HEK293 (cell line): ENCODE results near the gene GALNTL6.

Experiments
- CTCF ChIA-PET: fragments of 350-600 bp; formaldehyde crosslinking; extraction: SDS; loops from one replicate; lab custom pipeline; 2021; ENCODE audit warnings: antibody characterized with exemption; lab: Yijun Ruan, JAX
- POLR2A ChIA-PET: fragments of 300-600 bp; formaldehyde crosslinking; extraction: SDS; loops from one replicate; lab custom pipeline; 2020; ENCODE audit warnings: antibody characterized with exemption, inconsistent platforms; lab: Yijun Ruan, JAX
- H3K27ac ChIP-seq: fragments of 200-500 bp; sonication (Bioruptor generic); 2 replicates; pipeline ENCODE4 v1.5.1; 2014; ENCODE audit warnings: low read depth, low read length, control low read depth, inconsistent platforms; ENCODE audit errors: extremely low read depth
- H3K36me3 ChIP-seq, 2 experiments: fragments of 200-500 bp in 1 of 2; sonication (Bioruptor generic) in 1 of 2; 1 replicate in 1 of 2; 2 replicates in 1 of 2; pipeline ENCODE4 v1.5.1; 2014 to 2017; ENCODE audit warnings: inconsistent platforms in 2 of 2, low read length in 2 of 2; ENCODE audit not compliant: control insufficient read depth in 2 of 2, insufficient read depth in 1 of 2
- H3K4me1 ChIP-seq: fragments of 200-500 bp; sonication (Bioruptor generic); 2 replicates; pipeline ENCODE4 v1.5.1; 2014; ENCODE audit warnings: mild to moderate bottlenecking, low read length, inconsistent platforms; ENCODE audit not compliant: control insufficient read depth, insufficient read depth
- H3K4me3 ChIP-seq: 2 replicates; pipeline ENCODE4 v1.5.1; 2011; ENCODE audit warnings: low read depth, mild to moderate bottlenecking, control low read depth, low read length, moderate library complexity
- H3K9me3 ChIP-seq: fragments of 200-500 bp; sonication (Bioruptor generic); 2 replicates; pipeline ENCODE4 v1.5.1; 2014; ENCODE audit warnings: low read depth, low read length, inconsistent platforms; ENCODE audit not compliant: control insufficient read depth, insufficient read depth
- GLIS1 ChIP-seq: fragments of 450-650 bp; formaldehyde crosslinking; IDR thresholded peaks from 2 replicates; pipeline ENCODE4 v1.5.1; 2016; ENCODE audit warnings: missing biosample characterization, missing genetic modification characterization
- YY2 ChIP-seq: fragments of 450-650 bp; formaldehyde crosslinking; IDR thresholded peaks from 2 replicates; pipeline ENCODE4 v1.5.1; 2016; ENCODE audit warnings: missing biosample characterization, missing genetic modification characterization
- ZFHX2 ChIP-seq: fragments of 450-650 bp; formaldehyde crosslinking; conservative IDR thresholded peaks from 2 replicates; pipeline ENCODE4 v1.5.1; 2016; ENCODE audit warnings: missing biosample characterization, missing genetic modification characterization
- ZFP41 ChIP-seq: fragments of 450-650 bp; formaldehyde crosslinking; IDR thresholded peaks from 2 replicates; pipeline ENCODE4 v1.5.1; 2016; ENCODE audit warnings: missing biosample characterization, missing genetic modification characterization, borderline replicate concordance
- ZNF155 ChIP-seq: fragments of 450-650 bp; formaldehyde crosslinking; IDR thresholded peaks from 2 replicates; pipeline ENCODE4 v1.5.1; 2016; ENCODE audit warnings: missing biosample characterization, missing genetic modification characterization
- ZNF16 ChIP-seq: fragments of 450-650 bp; formaldehyde crosslinking; IDR thresholded peaks from 2 replicates; pipeline ENCODE4 v1.5.1; 2016; ENCODE audit warnings: low read depth, missing biosample characterization, missing genetic modification characterization
- ZNF202 ChIP-seq: fragments of 450-650 bp; formaldehyde crosslinking; IDR thresholded peaks from 2 replicates; pipeline ENCODE4 v1.5.1; 2016; ENCODE audit warnings: missing biosample characterization, missing genetic modification characterization, borderline replicate concordance
- ZNF404 ChIP-seq: fragments of 450-650 bp; formaldehyde crosslinking; IDR thresholded peaks from 2 replicates; pipeline ENCODE4 v1.5.1; 2017; ENCODE audit warnings: missing biosample characterization, missing genetic modification characterization
- ZNF514 ChIP-seq: fragments of 450-650 bp; formaldehyde crosslinking; IDR thresholded peaks from 2 replicates; pipeline ENCODE4 v1.5.1; 2016; ENCODE audit warnings: missing biosample characterization, missing genetic modification characterization
- ZNF621 ChIP-seq: fragments of 450-650 bp; formaldehyde crosslinking; IDR thresholded peaks from 2 replicates; pipeline ENCODE4 v1.5.1; 2017; ENCODE audit warnings: missing biosample characterization, missing genetic modification characterization
- ZNF701 ChIP-seq: fragments of 450-650 bp; formaldehyde crosslinking; IDR thresholded peaks from 2 replicates; pipeline ENCODE4 v1.5.1; 2016; ENCODE audit warnings: missing biosample characterization, missing genetic modification characterization
- TF ChIP-seq, protein P1 (sequence below): fragments of 450-650 bp; formaldehyde crosslinking; IDR thresholded peaks from 2 replicates; pipeline ENCODE4 v1.5.1; 2017; ENCODE audit warnings: missing biosample characterization, missing genetic modification characterization
- TF ChIP-seq, protein P2 (sequence below): fragments of 450-650 bp; formaldehyde crosslinking; IDR thresholded peaks from 2 replicates; pipeline ENCODE4 v1.5.1; 2016; ENCODE audit warnings: missing biosample characterization, missing genetic modification characterization
- TF ChIP-seq, protein P3 (sequence below): fragments of 450-650 bp; formaldehyde crosslinking; IDR thresholded peaks from 2 replicates; pipeline ENCODE4 v1.5.1; 2016; ENCODE audit warnings: missing biosample characterization, missing genetic modification characterization, borderline replicate concordance
- TF ChIP-seq, protein P4 (sequence below): fragments of 450-650 bp; formaldehyde crosslinking; IDR thresholded peaks from 2 replicates; pipeline ENCODE4 v1.5.1; 2016; ENCODE audit warnings: missing biosample characterization, missing genetic modification characterization
- TF ChIP-seq, protein P5 (sequence below): fragments of 450-650 bp; formaldehyde crosslinking; conservative IDR thresholded peaks from 2 replicates; pipeline ENCODE4 v1.5.1; 2016; ENCODE audit warnings: low read depth, missing biosample characterization, missing genetic modification characterization

The GALNTL6 gene

DNA sequence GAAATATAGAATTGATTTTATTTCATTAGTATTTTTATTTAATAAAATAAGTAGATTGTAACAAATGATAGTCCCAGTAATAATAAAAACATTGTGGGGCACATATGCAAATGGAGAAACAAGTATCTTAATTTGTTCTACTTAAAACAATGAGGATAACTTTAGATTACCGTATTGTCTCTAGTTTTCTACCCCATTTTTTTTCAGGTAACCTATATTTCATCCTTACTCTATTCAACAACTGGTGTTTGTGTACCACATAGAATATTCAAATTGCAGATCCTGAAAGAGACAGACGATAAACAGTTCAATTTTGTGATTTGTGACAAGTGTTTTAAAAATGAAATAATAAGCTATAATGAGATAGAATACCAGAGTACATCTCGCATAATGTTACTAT is 671.8 kb downstream of the GALNTL6 start (continued):
- no peak for TF ChIP-seq ZFHX2 (tag by site-specific recombination)
- TF ChIP-seq, protein P1, sequence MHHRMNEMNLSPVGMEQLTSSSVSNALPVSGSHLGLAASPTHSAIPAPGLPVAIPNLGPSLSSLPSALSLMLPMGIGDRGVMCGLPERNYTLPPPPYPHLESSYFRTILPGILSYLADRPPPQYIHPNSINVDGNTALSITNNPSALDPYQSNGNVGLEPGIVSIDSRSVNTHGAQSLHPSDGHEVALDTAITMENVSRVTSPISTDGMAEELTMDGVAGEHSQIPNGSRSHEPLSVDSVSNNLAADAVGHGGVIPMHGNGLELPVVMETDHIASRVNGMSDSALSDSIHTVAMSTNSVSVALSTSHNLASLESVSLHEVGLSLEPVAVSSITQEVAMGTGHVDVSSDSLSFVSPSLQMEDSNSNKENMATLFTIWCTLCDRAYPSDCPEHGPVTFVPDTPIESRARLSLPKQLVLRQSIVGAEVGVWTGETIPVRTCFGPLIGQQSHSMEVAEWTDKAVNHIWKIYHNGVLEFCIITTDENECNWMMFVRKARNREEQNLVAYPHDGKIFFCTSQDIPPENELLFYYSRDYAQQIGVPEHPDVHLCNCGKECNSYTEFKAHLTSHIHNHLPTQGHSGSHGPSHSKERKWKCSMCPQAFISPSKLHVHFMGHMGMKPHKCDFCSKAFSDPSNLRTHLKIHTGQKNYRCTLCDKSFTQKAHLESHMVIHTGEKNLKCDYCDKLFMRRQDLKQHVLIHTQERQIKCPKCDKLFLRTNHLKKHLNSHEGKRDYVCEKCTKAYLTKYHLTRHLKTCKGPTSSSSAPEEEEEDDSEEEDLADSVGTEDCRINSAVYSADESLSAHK (tag by site-specific recombination): no peak
- no peak for TF ChIP-seq ZNF404 (tag by site-specific recombination)
- TF ChIP-seq ZNF16 (tag by site-specific recombination): no peak
- TF ChIP-seq, protein P2, sequence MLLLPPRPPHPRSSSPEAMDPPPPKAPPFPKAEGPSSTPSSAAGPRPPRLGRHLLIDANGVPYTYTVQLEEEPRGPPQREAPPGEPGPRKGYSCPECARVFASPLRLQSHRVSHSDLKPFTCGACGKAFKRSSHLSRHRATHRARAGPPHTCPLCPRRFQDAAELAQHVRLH (tag by site-specific recombination): no peak

DNA sequence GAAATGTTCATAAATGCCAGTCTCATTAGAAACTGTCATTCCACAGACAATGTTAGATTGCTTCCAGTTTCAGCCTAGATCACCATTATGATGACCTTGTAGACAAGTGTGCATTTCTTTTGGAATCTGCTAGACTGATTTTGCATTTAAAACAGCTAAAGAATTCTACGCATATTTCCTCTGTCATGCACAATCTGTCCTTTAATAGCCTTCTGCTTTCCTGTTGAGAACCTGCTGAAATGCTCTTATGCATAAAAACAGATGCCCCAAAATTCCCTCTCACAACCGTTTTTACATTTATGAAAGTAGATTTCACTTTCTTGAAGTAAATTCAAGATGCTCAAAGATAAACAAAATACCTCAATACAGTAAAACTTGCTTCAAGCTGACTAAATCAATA is 673.3 kb downstream of the GALNTL6 start:
- no peaks in the 10 kb centered on the region for H3K4me1 ChIP-seq
- TF ChIP-seq ZNF202 (no peak), GLIS1 (tag by site-specific recombination) (no peak)
- no peaks in the 10 kb centered on the region for H3K36me3 ChIP-seq
- H3K27ac ChIP-seq: no peak overlapping the region
- CTCF ChIA-PET: no interaction called here
- POLR2A ChIA-PET: no interaction called here
- no peak overlapping the region for H3K4me3 ChIP-seq
- H3K9me3 ChIP-seq: no peaks in the 10 kb centered on the region

DNA sequence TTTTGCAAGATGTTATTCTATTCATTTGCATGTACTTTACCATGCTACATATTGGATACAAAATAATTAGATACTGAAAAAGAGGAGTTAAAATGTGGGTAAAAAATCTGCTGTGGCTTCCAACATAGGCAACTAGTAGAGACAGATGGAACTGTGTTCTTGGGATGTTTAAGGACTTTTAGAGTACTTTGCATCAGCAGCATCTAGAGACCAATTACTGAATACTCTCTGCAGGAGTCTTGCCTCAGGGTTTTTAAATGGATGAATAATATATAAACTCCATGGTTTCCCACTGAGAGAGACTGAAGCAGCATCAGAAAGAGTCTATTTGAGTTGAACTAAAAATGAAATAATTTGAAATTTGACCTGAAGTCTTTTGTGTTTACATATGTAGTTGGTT is 676.7 kb downstream of the GALNTL6 start:
- POLR2A ChIA-PET: no interaction called here
- Histone ChIP-seq H3K27ac (no peak overlapping the region), H3K36me3 (no peaks in the 10 kb centered on the region), H3K9me3 (no peaks in the 10 kb centered on the region), H3K4me1 (no peaks in the 10 kb centered on the region), H3K4me3 (no peak overlapping the region)
- CTCF ChIA-PET: no interaction called here
- TF ChIP-seq, protein P3, sequence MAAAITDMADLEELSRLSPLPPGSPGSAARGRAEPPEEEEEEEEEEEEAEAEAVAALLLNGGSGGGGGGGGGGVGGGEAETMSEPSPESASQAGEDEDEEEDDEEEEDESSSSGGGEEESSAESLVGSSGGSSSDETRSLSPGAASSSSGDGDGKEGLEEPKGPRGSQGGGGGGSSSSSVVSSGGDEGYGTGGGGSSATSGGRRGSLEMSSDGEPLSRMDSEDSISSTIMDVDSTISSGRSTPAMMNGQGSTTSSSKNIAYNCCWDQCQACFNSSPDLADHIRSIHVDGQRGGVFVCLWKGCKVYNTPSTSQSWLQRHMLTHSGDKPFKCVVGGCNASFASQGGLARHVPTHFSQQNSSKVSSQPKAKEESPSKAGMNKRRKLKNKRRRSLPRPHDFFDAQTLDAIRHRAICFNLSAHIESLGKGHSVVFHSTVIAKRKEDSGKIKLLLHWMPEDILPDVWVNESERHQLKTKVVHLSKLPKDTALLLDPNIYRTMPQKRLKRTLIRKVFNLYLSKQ (tag by site-specific recombination): no peak
- TF ChIP-seq, protein P4, sequence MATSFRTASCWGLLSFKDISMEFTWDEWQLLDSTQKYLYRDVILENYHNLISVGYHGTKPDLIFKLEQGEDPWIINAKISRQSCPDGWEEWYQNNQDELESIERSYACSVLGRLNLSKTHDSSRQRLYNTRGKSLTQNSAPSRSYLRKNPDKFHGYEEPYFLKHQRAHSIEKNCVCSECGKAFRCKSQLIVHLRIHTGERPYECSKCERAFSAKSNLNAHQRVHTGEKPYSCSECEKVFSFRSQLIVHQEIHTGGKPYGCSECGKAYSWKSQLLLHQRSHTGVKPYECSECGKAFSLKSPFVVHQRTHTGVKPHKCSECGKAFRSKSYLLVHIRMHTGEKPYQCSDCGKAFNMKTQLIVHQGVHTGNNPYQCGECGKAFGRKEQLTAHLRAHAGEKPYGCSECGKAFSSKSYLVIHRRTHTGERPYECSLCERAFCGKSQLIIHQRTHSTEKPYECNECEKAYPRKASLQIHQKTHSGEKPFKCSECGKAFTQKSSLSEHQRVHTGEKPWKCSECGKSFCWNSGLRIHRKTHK: no peak
- TF ChIP-seq, protein P5, sequence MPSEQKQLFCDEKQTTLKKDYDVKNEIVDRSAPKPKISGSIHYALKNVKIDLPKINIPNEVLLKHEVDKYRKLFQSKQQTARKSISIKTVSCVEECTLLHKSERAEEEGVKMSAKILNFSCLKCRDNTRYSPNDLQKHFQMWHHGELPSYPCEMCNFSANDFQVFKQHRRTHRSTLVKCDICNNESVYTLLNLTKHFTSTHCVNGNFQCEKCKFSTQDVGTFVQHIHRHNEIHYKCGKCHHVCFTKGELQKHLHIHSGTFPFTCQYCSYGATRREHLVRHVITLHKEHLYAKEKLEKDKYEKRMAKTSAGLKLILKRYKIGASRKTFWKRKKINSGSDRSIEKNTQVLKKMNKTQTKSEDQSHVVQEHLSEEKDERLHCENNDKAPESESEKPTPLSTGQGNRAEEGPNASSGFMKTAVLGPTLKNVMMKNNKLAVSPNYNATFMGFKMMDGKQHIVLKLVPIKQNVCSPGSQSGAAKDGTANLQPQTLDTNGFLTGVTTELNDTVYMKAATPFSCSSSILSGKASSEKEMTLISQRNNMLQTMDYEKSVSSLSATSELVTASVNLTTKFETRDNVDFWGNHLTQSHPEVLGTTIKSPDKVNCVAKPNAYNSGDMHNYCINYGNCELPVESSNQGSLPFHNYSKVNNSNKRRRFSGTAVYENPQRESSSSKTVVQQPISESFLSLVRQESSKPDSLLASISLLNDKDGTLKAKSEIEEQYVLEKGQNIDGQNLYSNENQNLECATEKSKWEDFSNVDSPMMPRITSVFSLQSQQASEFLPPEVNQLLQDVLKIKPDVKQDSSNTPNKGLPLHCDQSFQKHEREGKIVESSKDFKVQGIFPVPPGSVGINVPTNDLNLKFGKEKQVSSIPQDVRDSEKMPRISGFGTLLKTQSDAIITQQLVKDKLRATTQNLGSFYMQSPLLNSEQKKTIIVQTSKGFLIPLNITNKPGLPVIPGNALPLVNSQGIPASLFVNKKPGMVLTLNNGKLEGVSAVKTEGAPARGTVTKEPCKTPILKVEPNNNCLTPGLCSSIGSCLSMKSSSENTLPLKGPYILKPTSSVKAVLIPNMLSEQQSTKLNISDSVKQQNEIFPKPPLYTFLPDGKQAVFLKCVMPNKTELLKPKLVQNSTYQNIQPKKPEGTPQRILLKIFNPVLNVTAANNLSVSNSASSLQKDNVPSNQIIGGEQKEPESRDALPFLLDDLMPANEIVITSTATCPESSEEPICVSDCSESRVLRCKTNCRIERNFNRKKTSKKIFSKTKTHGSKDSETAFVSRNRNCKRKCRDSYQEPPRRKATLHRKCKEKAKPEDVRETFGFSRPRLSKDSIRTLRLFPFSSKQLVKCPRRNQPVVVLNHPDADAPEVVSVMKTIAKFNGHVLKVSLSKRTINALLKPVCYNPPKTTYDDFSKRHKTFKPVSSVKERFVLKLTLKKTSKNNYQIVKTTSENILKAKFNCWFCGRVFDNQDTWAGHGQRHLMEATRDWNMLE (tag by site-specific recombination): no peak
- TF ChIP-seq ZFP41 (tag by site-specific recombination) (no peak), YY2 (no peak), ZNF155 (tag by site-specific recombination) (no peak), ZNF404 (tag by site-specific recombination) (no peak), ZNF514 (no peak), ZNF701 (no peak), ZNF621 (tag by site-specific recombination) (no peak)
- TF ChIP-seq, protein P1 (tag by site-specific recombination): no peak
